K562 (cell line): ENCODE results near the gene ARHGEF12.

ENCODE experiments used
- ARID2 ChIP-seq: fragments of 450-650 bp; IDR thresholded peaks from 2 replicates; pipeline ENCODE4 v1.6.1; 2017; ENCODE audit warnings: antibody characterized with exemption, mild to moderate bottlenecking
- ARNT ChIP-seq, 2 experiments: fragments of 450-650 bp; IDR thresholded peaks; 2 replicates each; pipeline ENCODE4 v1.6.1; 2016; ENCODE audit warnings: mild to moderate bottlenecking in 1 of 2
- EZH2 ChIP-seq: IDR thresholded peaks from 2 replicates; pipeline ENCODE4 v1.6.1; 2012; ENCODE audit warnings: low read depth, mild to moderate bottlenecking, inconsistent platforms, low read length, borderline replicate concordance
- FOS ChIP-seq: IDR thresholded peaks from 3 replicates; pipeline ENCODE4 v1.6.1; 2011; ENCODE audit not compliant: insufficient read length; ENCODE audit errors: extremely low read depth
- KDM4B ChIP-seq, 2 experiments: fragments of 450-650 bp in 1 of 2; sonication (generic) in 1 of 2; IDR thresholded peaks; 2 replicates each; pipeline ENCODE4 v1.6.1; 2016 to 2017; ENCODE audit warnings: borderline replicate concordance in 2 of 2, antibody characterized with exemption in 1 of 2, low read depth in 1 of 2, mild to moderate bottlenecking in 1 of 2
- NFRKB ChIP-seq: fragments of 450-650 bp; IDR thresholded peaks from 2 replicates; pipeline ENCODE4 v1.6.1; 2016; ENCODE audit warnings: low read depth
- NR1H2 ChIP-seq: sonication (generic); formaldehyde crosslinking; IDR thresholded peaks from 2 replicates; pipeline ENCODE4 v1.4.0; 2020; ENCODE audit warnings: mild to moderate bottlenecking, missing genetic modification reagents
- ZNF354B ChIP-seq: fragments of 250-450 bp; sonication (Bioruptor Pico); IDR thresholded peaks from 2 replicates; pipeline ENCODE4 v1.4.0; 2020
- ZNF76 ChIP-seq: fragments of 250-450 bp; sonication (Bioruptor Pico); IDR thresholded peaks from 2 replicates; pipeline ENCODE4 v1.4.0; 2020; ENCODE audit warnings: mild to moderate bottlenecking, moderate library complexity, borderline replicate concordance
- TF ChIP-seq, protein P1 (sequence below): sonication (generic); formaldehyde crosslinking; IDR thresholded peaks from 2 replicates; pipeline ENCODE4 v1.8.1; 2023; ENCODE audit warnings: mild to moderate bottlenecking, missing genetic modification reagents
- TF ChIP-seq, protein P2 (sequence below): sonication (generic); formaldehyde crosslinking; IDR thresholded peaks from 2 replicates; pipeline ENCODE4 v1.9.0; 2022; ENCODE audit warnings: mild to moderate bottlenecking, missing genetic modification reagents
- TF ChIP-seq, protein P3 (sequence below), 3 experiments: IDR thresholded peaks in 2 of 3; conservative IDR thresholded peaks in 1 of 3; 2 replicates each; pipeline ENCODE4 v1.5.1; 2011 to 2012; ENCODE audit warnings: low read length in 3 of 3, mild to moderate bottlenecking in 3 of 3, control low read depth in 2 of 3, improper control_type of control experiment in 1 of 3, inconsistent platforms in 1 of 3, low read depth in 1 of 3, mixed read lengths in 1 of 3, moderate library complexity in 1 of 3; ENCODE audit not compliant: insufficient read depth in 2 of 3

DNA sequence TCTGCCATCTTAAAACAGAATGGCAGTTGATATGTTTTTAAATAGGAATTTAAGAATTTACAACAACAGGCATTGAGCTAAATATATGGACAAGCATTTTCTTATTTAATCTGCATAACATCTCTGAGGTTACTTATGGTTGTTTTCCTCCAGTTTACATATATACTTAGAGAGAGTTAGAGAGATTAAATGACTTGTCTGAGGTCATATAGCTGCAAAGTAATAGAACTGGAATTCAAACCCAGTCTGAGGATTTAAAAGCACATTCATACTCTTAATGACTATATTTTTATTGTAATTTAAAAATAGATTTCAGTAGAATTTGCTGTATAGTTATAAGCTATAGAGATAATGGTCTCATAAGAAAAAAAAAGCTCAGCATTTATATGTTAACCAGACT is 93.9 kb downstream of the ARHGEF12 start:
- no peak for TF ChIP-seq ZNF76 (CRISPR knock-in tag)
- TF ChIP-seq ARNT (IDR thresholded peaks at IDR 0.05): no peak
- TF ChIP-seq, protein P1, sequence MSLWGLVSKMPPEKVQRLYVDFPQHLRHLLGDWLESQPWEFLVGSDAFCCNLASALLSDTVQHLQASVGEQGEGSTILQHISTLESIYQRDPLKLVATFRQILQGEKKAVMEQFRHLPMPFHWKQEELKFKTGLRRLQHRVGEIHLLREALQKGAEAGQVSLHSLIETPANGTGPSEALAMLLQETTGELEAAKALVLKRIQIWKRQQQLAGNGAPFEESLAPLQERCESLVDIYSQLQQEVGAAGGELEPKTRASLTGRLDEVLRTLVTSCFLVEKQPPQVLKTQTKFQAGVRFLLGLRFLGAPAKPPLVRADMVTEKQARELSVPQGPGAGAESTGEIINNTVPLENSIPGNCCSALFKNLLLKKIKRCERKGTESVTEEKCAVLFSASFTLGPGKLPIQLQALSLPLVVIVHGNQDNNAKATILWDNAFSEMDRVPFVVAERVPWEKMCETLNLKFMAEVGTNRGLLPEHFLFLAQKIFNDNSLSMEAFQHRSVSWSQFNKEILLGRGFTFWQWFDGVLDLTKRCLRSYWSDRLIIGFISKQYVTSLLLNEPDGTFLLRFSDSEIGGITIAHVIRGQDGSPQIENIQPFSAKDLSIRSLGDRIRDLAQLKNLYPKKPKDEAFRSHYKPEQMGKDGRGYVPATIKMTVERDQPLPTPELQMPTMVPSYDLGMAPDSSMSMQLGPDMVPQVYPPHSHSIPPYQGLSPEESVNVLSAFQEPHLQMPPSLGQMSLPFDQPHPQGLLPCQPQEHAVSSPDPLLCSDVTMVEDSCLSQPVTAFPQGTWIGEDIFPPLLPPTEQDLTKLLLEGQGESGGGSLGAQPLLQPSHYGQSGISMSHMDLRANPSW (CRISPR knock-in tag): no peak
- no peak for TF ChIP-seq NFRKB
- TF ChIP-seq, protein P2, sequence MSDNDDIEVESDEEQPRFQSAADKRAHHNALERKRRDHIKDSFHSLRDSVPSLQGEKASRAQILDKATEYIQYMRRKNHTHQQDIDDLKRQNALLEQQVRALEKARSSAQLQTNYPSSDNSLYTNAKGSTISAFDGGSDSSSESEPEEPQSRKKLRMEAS (CRISPR knock-in tag): no peak
- no peak for TF ChIP-seq FOS
- no peak for TF ChIP-seq ZNF354B (CRISPR knock-in tag)
- no peak for TF ChIP-seq ARID2
- TF ChIP-seq NR1H2 (CRISPR knock-in tag): no peak
- TF ChIP-seq, protein P3, sequence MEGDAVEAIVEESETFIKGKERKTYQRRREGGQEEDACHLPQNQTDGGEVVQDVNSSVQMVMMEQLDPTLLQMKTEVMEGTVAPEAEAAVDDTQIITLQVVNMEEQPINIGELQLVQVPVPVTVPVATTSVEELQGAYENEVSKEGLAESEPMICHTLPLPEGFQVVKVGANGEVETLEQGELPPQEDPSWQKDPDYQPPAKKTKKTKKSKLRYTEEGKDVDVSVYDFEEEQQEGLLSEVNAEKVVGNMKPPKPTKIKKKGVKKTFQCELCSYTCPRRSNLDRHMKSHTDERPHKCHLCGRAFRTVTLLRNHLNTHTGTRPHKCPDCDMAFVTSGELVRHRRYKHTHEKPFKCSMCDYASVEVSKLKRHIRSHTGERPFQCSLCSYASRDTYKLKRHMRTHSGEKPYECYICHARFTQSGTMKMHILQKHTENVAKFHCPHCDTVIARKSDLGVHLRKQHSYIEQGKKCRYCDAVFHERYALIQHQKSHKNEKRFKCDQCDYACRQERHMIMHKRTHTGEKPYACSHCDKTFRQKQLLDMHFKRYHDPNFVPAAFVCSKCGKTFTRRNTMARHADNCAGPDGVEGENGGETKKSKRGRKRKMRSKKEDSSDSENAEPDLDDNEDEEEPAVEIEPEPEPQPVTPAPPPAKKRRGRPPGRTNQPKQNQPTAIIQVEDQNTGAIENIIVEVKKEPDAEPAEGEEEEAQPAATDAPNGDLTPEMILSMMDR (IDR thresholded peaks at IDR 0.05 in 2 of 3, conservative IDR thresholded peaks at IDR 0.05 in 1 of 3; ENCODE audit: insufficient read depth in 2 of 3, low read depth in 1 of 3, low read length in 3 of 3): no peak
- TF ChIP-seq KDM4B (IDR thresholded peaks at IDR 0.05; ENCODE audit: borderline replicate concordance in 2 of 2, low read depth in 1 of 2): no peak
- TF ChIP-seq EZH2: no peak
